ENCODE measurements around the gene IFITM1.
"Not testable (repeated sequence)": the region's sequence is repeated elsewhere in the genome, so short reads cannot be mapped to it uniquely, and the experiment has no call there.

The IFITM1 gene

DNA sequence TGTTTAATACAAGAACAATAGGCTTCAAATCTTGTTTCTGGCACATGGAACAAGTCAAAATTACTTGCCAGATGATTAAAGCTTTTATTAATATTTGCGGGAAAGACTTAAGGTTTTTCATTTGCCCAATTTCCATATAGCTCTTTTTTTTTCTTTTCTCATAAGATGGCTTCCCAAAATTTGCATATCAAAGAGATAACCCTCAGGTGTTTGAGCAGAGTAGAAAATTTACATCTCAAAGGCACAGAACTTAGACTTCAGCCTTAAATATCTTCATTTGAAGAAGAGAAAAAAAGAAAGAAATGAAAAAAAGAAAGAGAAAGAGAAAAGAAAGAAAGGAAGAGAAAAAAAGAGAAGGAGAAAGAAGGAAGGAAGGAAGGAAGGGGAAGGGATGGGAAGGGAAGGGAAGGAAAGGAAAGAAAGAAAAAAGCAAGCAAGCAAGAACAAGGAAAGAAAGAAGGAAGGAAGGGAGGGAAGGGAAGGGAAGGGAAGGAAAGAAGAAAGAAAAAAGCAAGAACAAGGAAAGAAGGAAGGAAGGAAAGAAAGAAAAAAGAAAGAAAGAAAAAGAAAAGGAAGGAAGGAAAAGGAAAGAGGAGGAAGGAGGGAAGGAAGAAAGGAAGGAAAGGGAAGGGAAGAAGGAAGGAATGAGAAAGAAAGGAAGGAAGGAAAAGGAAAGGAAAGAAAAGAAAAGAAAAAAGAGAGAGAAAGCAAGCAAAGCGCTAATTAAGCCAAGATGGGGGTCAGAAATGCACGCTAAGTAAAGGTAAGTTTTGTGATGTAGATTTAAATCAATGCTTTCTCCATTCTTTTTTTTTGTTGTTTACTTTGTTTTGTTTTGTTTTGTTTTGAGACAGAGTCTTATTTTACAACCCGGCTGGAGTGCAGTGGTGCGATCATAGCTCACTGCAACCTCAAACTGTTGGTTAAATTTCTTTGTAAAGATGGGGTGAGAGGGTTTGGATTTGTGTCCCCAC, 27.0 kb downstream of the IFITM1 start:
- DNase-seq = no peak

DNA sequence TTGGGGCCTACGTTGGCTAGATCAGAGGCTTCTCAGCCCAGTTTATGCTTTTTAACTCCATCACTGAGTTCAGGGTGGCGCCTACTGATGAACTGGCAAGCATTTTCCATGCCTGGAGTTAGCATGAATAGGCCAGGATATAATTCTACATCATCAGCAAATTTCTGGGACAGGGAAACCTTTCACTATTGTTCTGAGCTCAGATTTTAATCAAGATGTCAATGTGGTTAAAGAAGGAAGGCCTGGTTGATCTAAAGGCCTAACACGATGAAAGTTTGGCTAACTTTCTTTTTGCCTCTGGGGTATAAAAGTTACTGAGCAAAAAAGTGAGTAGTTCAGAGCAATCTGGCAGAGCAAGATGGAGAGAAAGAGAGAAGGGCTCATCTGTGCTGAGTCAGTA, 28.5 kb downstream of the IFITM1 start:
- DNase-seq = no peak

DNA sequence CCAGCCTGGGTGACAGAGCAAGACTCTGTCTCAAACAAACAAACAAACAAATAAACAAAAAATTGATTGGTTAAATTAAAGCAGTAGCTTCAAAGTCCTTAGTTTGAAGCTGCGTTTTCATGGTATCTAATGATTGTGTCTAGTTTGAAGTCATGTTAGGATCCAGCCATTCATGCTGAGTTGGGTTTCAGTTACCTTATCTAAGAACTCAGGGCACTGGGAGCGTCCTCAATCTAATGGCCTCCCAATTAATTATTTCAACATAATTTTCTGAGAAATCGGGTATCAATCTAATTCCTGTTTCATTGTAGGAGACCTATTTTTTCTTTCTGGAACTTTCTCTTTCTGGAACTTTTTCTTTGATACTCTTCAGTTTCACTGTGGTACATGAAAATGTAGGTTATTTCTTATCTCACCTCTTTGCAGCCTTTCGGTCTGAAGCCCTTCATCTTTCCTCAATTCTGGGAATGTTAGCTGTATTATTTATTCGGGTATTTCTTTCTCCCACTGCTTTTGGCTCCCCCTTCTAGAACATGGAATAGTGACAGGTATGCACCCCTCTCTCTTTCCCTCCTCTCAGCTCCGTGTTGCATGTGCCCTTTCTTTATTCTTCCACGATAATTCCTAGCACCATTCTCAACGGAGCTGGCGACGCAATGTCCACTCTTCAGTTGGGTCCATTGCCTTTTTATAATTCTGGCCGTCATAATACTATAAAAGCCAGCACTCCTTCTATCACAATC, 31.2 kb downstream of the IFITM1 start:
- DNase-seq = no peak

DNA sequence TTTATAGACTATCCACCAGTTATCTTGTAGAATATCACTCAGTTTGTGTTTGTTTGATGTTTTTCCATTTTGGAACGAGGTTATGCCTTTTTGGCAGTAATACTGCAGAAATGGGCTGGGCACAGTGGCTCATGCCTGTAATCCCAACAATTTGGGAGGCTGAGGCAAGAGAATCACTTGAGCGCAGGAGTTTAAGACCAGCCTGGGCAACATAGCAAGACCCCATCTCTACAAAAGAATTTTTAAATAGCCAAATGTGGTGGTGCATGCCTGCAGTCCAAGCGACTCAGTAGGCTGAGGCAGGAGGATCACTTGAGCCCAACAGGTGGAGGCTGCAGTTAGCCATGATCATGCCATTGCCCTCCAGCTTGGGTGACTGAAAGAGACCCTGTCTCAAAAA, 32.7 kb downstream of the IFITM1 start:
- no peak for DNase-seq

DNA sequence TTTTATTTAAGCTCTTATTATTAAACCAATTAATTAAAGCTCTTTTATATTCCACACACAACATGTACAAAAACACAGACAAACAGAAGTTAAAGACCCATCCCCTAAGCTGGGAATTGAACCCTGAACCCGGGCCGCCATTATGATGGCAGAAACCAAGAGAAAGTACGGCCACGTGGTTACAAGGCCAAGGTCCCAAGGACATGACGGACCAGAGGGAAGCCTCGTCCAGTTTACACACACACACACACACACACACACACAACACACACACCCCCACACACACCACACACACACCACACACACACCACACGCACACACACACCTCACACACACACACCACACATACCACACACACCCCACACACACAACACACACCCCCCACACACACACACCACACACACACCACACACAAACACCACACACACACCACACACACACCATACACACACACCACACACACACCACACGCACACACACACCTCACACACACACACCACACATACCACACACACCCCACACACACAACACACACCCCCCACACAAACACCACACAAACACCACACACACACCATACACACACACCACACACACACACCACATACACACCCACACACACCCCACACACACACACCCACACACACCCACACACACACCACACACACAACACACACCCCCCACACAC, 35.6 kb downstream of the IFITM1 start:
- not testable (repeated sequence) for DNase-seq

DNA sequence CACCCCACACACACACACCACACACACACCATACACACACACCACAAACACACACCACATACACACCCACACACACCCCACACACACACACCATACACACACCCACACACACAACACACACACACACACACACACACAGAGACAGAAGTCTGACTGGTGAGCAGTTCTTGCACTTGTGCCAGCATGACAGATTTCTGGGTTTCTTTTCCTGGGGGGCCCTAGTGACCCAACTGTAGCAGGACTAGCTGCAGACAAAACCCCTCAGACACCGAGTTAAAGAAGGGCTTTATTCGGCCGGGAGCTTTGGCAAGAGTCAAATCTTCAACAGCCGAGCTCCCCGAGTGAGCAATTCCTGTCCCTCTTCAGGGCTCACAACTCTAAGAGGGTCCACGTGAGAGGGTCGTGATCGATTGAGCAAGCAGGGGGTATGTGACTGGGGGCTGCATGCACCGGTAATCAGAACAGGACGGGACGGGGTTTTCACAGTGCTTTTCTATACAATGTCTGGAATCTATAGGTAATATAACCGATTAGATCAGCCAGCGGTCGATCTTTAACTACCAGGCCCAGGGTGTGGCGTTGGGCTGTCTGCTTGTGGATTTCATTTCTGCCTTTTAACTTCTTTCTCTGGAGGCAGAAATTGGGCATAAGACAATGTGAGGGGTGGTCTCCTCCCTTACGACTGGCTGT, 36.3 kb downstream of the IFITM1 start:
- DNase-seq = not testable (repeated sequence)

DNA sequence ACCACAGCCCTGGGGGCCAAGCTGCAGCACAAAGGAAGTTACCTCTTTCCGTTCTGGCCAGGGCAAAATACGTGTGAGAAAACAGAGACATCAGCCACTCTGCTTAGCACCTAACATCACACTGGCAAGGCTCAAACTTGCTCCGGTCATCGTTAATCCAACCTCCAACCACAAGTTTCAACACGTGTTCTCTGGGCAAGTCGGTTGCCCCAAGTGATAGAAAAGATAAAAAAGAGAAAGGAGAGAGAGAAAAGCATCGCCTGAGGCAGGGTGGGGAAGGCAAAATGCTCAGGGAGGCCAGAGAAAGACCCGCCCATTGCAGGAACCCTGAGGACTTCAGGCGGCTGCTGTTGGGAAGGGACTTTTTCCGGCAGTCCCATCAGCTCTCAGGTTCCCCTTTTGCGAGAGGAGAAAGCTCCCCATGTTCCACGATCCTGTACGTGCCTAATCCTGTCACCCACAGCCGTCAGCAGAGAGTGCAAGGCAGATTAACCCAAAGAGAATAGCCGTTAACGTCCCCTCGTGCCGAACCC, 36.9 kb downstream of the IFITM1 start:
- DNase-seq = no peak

DNA sequence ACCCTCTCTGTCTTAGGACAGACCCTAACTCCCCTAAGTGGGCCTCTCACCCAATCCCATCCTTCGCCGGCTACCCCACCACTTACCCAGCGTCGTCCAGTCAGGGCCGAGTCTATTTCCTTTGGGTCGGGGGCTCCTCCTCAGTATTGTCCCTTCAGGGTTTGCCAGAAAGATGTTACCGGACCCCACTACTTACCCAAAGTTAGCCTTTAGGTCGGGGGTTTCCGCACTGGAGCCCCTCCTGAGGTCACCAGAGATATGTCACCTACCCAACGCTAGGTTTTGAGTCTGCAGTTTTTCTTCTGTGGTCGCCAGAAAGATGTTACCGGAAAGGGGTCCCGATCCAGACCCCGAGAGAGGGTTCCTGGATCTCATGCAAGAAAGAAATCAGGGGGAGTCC, 37.6 kb downstream of the IFITM1 start:
- DNase-seq = no peak

DNA sequence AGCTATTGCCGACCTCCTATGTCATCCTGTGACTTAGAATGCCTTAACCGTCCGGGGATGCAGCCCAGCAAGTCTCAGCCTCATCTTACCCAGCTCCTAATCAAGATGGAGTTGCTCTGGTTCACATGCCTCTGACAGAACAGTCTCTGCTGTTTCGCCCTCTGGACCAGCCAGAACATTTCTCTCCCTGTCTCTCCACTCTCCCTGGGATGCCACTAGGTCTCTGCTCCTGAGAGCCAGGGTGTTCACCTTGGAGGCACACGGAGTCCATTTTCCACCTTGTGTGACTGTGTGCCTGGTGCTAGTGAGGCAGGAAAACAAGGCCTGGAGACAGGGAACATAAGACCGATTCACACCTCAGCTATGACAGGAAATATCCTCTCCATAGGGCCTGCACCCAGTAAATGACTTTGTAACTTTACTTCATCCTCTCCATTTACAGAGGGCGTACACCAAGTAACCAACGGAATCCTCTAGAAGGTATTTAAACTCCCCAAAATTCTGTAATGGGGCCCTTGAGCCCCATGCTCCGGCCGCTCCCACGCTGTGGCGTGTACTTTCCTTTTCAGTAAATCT, 38.7 kb downstream of the IFITM1 start:
- no peak for DNase-seq

DNA sequence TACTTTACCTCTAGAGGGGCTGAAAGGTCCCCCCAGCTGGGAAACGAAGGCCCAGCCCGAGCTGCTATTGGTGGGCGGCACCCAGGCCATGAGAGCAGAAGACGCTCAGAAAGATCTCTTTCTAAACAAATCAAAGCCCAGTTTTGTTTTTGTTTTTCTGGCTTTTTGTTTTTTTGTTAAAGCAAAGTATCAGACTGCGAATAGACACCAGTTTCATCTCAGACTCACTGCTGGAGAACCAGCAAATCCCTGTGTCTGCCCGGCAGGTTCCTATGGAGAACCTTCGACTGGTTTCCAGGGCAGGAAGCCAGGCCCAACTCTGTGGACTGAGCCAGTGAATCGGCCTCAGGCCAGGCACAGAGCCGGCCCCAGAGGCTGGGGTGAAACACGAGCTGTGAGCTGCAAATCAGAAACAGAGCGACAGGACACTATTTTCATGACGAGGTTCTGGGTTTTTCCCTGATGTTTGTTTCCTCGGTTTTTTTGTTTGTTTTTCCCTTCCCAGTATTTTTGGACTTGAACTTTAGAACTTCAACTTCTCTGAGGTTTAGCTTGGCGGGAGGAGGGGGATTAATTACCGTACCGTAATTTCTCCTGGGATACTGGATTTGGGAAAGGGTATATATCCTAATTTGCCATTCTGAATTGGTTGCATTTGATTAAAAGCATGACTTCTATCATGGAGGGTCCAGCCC, 39.5 kb downstream of the IFITM1 start:
- DNase-seq = peak in 43 of 56 donors; percentile 27 to 88 (median 58)

DNA sequence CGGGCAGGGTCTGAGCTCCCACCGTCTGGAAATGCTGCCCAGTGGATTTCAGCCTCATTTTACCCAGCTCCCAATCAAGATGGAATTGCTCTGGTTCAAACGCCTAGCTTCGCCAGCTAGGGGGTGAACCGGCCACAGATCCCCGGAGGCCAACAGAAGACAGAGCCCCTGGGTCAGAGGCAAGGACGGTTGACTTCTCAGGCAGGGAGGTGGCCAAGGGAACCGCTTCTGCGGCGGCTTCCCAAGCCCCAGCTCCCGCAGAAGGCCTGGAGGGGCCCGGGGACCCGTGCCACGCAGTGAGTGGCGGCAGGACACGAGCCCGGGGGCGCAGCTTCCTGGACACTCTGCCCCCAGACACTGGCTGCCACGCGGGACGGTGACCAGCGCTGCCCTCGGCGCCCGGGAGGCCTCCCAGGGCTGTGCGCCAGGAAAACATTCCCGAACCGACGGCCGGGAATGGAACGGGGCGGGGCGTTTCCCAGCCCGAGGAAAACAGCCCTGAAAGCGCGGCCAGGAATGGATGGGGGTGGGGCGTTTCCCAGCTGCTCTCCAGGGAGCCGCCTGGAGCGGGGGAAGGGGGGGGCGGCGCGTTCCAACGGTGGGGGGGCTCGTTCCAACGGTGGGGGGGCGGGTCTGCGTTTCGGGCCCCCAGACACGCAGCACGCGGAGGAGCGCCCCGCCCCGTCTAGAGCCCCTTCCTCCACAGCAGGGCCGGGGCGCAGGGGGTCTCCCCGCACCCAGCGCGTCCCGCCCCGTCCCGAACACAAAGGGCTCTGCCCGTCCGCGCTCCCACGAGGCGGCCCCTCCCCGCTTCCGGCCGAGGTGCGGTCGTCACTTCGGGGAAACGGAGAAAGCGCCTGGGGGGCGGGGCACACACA, 42.0 kb downstream of the IFITM1 start:
- DNase-seq = peak in 48 of 56 donors; percentile 19 to 87 (median 60)

DNA sequence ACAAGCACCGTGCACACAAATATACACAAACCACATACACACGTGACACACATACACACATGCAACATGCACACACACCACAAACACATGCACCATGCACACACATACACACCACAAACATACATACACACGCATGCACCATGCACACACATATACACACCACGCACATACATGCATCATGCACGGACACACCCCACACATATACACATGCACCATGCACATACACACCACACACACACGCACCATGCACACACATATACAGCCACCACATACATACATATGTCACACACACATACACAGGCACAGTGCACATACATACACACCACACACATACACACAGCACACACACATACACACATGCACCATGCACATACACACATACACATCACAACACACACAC, 42.8 kb downstream of the IFITM1 start:
- no peak for DNase-seq

DNA sequence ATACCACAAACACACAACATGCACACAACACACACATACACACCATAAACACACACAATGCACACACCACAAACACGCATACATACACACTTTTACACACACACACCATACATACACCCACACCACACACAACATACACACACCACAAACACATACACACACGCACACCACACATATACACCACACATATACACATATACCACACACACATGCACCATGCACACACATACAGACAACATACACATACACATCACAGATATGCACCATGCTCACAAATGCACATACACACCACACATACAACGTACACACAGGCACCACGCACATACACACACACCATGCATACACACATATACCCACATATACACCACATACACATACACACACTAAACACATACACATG, 43.7 kb downstream of the IFITM1 start:
- DNase-seq = no peak

DNA sequence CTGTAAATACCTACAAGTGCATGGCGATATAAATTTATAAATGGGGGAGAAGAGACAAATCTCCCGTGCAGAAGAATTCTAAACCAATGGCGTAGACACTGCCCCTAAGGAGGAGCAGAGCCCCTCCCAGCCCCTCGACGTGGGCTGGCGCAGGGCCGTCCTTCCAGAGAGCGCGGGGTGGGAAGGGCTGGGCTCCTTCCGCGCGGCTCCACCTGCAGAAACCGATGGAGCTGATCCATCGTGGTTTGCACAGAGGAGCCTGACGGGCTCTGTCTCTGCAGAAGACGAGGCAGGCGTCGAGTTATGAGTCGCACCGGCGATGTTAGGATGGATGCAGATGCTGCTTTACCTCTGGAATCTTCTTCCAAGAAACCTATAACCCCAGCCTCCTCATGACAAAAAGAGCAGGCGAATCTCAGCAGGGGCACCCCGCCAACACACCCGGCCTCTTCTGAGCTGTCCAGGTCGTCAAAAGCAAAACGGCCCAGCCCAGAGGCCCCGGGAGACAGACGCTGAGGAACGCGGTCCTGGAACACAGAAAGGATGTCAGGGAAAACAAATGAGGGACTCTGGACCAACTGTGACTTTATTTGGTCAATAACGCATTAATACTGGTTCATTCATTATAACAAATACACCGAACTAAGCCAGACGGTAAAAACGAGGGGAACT, 44.4 kb downstream of the IFITM1 start:
- no peak for DNase-seq

DNA sequence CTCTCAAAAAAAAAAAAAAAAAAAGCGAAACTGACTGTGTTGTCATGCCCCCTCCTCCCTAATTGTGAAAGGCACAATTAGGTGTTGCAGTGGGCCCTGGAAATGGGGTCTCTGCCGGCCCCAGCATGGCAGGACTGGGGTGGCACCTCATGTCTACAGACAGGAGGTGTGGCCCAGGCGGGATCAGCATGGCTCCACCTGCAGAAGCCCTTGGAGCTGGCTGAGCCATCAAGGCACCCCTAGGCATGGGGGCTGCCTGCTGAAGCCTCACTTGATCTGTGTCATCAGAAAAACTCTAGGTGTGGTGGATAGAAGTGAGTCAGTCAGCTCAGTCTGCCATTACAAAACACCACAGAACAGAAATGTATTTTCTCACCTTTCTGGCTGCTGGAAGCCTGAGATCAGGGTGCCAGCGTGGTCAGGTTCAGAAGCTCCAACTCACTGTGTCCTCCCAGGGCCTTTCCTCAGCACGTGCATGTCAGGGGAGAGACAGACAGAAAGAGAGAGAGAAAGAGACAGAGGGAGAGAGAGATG, 45.4 kb downstream of the IFITM1 start:
- peak in 1 of 56 donors; percentile 30 for DNase-seq

DNA sequence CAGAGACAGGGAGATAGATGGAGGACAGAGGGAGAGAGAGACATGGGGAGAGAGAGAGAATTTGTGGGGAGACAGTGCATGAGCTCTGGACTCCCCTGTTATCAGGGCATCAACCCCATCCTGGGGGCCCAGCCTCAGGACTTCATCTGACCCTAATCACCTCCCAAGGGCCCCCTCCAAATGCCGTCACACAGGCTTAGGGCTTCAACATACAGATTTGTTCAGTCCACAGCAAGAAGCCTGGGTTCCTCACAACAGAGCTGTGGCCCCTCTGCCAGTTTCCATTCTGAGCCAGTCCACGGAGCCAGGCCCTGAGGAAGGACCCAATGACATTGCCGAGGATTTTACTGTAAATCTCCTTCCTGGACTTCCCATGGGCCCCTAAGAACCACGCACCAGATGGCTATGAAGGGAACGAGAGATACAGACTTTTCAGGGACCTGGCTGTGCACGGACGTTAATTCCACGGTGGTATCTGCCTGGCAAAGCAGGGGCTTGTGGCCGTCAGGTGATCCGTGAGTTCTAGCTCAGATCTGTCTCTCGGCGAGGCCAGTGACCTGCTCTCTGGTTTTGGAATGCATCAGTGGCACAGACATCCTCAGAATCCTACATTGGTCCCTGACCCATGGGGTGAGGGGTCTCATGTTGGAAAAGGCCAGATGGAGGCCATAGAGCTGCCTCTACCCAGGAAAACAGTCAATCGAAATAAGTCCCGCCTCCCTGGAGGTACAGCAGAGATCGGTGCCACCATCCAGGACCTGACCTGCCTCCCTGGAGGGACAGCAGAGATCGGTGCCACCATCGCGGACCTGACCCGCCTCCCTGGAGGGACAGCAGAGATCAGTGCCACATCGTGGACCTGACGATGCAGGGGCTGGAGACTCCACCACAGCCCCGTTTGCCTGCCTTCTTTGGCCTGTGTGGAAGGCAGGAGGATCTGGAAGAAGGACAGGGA, 46.8 kb downstream of the IFITM1 start:
- no peak for DNase-seq
